Mononuclear cell (primary cell): ENCODE results near the gene ATP13A5. TPM values are rescaled to one million over a fixed set of nuclear protein-coding genes. Genes with fewer than 3 reads are reported as not detected.

Experiments used
- H3K27me3 ChIP-seq: 2 replicates; pipeline ENCODE4 v1.6.0; 2011; ENCODE audit warnings: low read length, control low read depth; ENCODE audit not compliant: insufficient read depth
- H3K4me1 ChIP-seq: 2 replicates; pipeline ENCODE4 v1.5.1; 2011; ENCODE audit warnings: mild to moderate bottlenecking, low read length, control low read depth; ENCODE audit not compliant: insufficient read depth
- H3K4me3 ChIP-seq: 2 replicates; pipeline ENCODE4 v1.5.1; 2011; ENCODE audit warnings: mild to moderate bottlenecking, low read length, moderate library complexity
- H3K9me3 ChIP-seq: 2 replicates; pipeline ENCODE4 v1.5.1; 2011; ENCODE audit warnings: low read depth, mild to moderate bottlenecking, control low read depth, low read length
- total RNA-seq: library from RNA; depleted of rRNA; stranded (reverse); fragments of >200 nt; gene quantifications from one replicate; pipeline ENCODE4 v1.2.3, GENCODE V29; 2012

The ATP13A5 gene
- total RNA-seq = not detected

- Histone ChIP-seq H3K4me1 (no peaks in the 10 kb centered on the region), H3K4me3 (no peak within 1 kb of the TSS), H3K9me3 (no peaks in the 10 kb centered on the region), H3K27me3 (no peaks in the 10 kb centered on the region)
Observed at GRCh38 chr3:193378706-193379105, at the start of gene ATP13A5. Gene ATP13A5 (minus strand): TSS chr3:193378753. CDS start chr3:193378725, 28 bp downstream.

DNA sequence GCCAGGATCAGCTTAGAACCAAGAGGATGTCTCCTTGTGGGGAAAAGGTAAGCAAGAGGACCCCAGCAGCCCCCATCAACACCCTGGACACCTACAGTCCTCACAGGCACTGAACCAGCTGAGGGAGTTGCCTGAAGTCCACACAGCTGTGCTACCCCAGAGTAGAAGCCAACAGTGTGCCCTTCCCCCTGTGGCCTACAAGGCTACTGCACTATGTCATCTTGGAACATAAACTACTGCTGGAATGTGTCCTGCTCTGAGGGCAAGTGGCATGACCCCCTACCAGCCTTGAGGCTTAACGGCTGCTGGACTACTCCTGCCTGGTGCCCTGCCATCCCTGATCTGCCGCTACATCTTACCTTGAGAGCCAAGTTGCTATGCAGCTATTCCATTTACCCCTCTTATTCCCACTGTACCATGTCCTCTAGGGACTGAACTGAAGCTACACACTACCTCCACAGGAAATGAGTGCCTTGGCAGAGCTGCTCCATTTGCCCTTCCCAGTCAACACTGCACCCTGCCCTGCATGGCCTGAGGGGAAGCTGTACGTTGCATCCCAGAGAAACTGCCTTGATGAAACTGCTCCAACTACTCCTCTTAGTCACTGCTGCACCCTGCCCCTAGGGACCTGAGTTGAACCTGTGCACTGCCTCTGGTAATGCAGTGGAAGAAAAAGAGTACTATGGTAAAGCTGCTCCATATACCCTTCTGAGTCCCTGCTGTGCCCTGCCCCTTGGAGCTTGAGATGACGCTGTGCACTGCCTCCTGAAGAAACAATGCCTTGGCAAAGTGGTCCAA, 40.2 kb upstream of the ATP13A5 start:
- no peak overlapping the region for H3K4me3 ChIP-seq
- no peaks in the 10 kb centered on the region for H3K4me1 ChIP-seq
- no peaks in the 10 kb centered on the region for H3K27me3 ChIP-seq
- peaks cover 20% of the 10 kb centered on the region for H3K9me3 ChIP-seq

DNA sequence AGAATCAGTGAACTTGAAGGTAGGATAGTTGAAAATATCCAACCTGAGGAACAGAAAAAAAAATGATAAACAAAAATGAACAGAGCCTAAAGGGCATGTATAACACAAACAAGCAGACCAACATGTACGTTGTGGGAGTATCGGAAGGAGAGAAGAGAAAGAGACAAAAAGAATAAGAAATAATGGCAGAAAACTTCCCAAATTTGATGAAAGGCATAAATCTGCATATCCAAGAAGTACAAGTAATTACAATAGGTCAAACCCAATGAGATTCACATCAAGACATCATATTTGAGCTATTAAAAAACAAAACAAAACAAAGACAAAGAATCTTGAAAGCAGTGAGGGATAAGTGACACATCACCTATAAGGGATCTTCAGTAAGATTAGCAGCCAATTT, 38.1 kb upstream of the ATP13A5 start:
- Histone ChIP-seq H3K4me3 (no peak overlapping the region), H3K9me3 (peaks cover 20% of the 10 kb centered on the region), H3K27me3 (no peaks in the 10 kb centered on the region), H3K4me1 (no peaks in the 10 kb centered on the region)

- Histone ChIP-seq H3K4me1 (no peaks in the 10 kb centered on the region), H3K27me3 (no peaks in the 10 kb centered on the region), H3K9me3 (no peaks in the 10 kb centered on the region), H3K4me3 (no peak overlapping the region)
Observed at GRCh38 chr3:193407688-193408087, 29.1 kb upstream of the ATP13A5 start.

DNA sequence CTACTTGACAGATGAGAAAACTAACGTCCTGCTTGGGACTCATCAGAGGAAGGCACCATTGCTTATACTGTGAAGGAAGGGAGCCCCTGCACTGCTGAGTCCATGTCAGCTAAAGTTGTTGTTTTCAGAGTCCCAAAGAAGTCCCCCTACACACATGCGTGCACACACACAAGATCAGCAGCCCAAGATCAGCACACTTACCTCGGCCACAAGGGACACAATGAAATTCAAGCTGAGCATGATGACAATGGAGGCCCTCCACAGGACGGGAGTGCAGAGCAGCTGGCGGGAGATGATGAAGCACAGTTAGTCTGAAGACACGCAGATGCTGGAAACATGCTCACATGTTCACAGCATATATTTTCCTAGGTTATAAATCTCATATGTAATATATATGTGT, 28.6 kb upstream of the ATP13A5 start:
- H3K4me3 ChIP-seq = no peak overlapping the region
- no peaks in the 10 kb centered on the region for H3K4me1 ChIP-seq
- H3K9me3 ChIP-seq = no peaks in the 10 kb centered on the region
- H3K27me3 ChIP-seq = no peaks in the 10 kb centered on the region

DNA sequence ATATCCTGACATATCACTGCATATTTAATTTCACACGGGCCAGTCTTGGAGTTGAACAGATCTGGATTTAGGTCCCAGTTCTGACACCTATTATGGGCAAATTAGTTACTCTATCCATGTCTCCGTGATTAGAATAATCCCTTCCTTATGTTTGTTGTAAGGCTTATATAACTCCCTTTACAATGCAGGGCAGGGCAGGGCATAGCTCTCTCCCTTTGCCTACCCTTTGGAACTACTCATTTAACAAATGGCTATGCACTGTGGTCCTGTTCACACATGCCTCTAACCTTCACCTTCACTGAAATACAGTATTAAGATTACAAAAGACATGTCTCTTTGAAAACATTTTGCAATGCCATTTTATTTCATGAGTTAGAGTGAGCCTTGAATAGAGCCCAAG, 24.8 kb upstream of the ATP13A5 start:
- H3K4me3 ChIP-seq = no peak overlapping the region
- no peaks in the 10 kb centered on the region for H3K27me3 ChIP-seq
- H3K9me3 ChIP-seq = no peaks in the 10 kb centered on the region
- no peaks in the 10 kb centered on the region for H3K4me1 ChIP-seq

GRCh38 chr3:193400304-193400703, 21.8 kb upstream of the ATP13A5 start:
- Histone ChIP-seq H3K9me3 (no peaks in the 10 kb centered on the region), H3K27me3 (no peaks in the 10 kb centered on the region), H3K4me1 (no peaks in the 10 kb centered on the region), H3K4me3 (no peak overlapping the region)

- Histone ChIP-seq H3K27me3 (no peaks in the 10 kb centered on the region), H3K9me3 (no peaks in the 10 kb centered on the region), H3K4me1 (no peaks in the 10 kb centered on the region), H3K4me3 (no peak overlapping the region)
Observed at GRCh38 chr3:193396451-193397244, 18.1 kb upstream of the ATP13A5 start.

GRCh38 chr3:193391902-193392301, 13.3 kb upstream of the ATP13A5 start:
- H3K27me3 ChIP-seq = no peaks in the 10 kb centered on the region
- H3K4me3 ChIP-seq = no peak overlapping the region
- H3K4me1 ChIP-seq = no peaks in the 10 kb centered on the region
- H3K9me3 ChIP-seq = no peaks in the 10 kb centered on the region

- Histone ChIP-seq H3K4me1 (no peaks in the 10 kb centered on the region), H3K9me3 (no peaks in the 10 kb centered on the region), H3K4me3 (no peak overlapping the region), H3K27me3 (no peaks in the 10 kb centered on the region)
Observed at GRCh38 chr3:193389335-193389734, 10.8 kb upstream of the ATP13A5 start.

GRCh38 chr3:193388361-193388760, 9.8 kb upstream of the ATP13A5 start:
- no peaks in the 10 kb centered on the region for H3K9me3 ChIP-seq
- no peaks in the 10 kb centered on the region for H3K27me3 ChIP-seq
- no peak overlapping the region for H3K4me3 ChIP-seq
- no peaks in the 10 kb centered on the region for H3K4me1 ChIP-seq

- Histone ChIP-seq H3K27me3 (no peaks in the 10 kb centered on the region), H3K4me1 (no peaks in the 10 kb centered on the region), H3K4me3 (no peak overlapping the region), H3K9me3 (no peaks in the 10 kb centered on the region)
Observed at GRCh38 chr3:193387596-193387995, 9.0 kb upstream of the ATP13A5 start.

DNA sequence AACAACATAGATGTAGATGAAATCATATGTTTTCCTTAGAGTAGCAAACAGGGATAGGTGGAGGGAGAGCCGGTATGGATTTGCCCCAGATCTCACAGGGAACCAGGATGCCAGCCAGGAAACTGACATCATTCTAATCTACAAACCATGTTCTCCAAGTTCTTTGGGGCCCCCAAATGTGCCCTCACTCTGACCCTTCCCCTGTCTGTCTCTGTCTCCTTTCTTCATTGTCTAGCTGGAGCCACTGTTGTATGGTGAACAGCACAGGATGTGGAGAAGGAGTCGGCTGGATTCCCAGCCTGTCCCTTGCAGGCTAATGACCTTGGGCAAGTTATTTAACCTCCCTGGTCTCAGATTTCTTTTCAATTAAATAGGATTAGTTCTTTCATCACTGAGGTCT, 962 bp downstream of the ATP13A5 start:
- Histone ChIP-seq H3K4me3 (no peak overlapping the region), H3K27me3 (no peaks in the 10 kb centered on the region), H3K9me3 (no peaks in the 10 kb centered on the region), H3K4me1 (no peaks in the 10 kb centered on the region)

DNA sequence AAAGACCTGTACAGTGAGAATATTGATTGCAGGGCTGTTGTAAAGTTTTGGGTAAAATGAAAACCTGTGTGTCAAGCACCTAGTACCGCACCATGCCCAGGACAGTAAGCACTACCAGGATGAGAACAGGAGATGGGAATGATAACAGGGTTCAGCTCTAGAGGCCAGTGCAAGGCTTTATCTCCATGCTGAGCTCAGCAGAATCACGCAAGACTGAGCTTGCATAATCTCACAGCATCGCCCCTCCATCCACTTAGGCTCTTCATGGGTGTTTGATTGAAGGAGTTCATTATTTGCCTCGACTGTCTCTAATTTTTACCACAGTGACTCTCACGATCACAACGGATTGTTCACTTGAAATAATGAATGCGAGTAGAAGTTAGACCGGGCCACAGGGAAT, 2.9 kb downstream of the ATP13A5 start:
- H3K9me3 ChIP-seq = no peaks in the 10 kb centered on the region
- H3K4me1 ChIP-seq = no peaks in the 10 kb centered on the region
- no peaks in the 10 kb centered on the region for H3K27me3 ChIP-seq
- H3K4me3 ChIP-seq = no peak overlapping the region

- Histone ChIP-seq H3K4me1 (no peaks in the 10 kb centered on the region), H3K27me3 (no peaks in the 10 kb centered on the region), H3K4me3 (no peak overlapping the region), H3K9me3 (no peaks in the 10 kb centered on the region)
Observed at GRCh38 chr3:193372783-193373182, 5.8 kb downstream of the ATP13A5 start.
